Renal cortex interstitium (tissue), 11 donors: ENCODE results near the gene PPP6R1. TPM values are rescaled to one million over a fixed set of nuclear protein-coding genes. Genes with fewer than 3 reads are reported as not detected.

Source experiments
- DNase-seq, 11 donors: peaks; one replicate each; pipeline ENCODE4 v3.0.0-alpha.2; 2013; ENCODE audit warnings: low read depth in 9 of 11, low spot score in 4 of 11; ENCODE audit errors: extremely low read depth in 1 of 11
- polyA plus RNA-seq, 3 donors: library from polyadenylated mRNA; unstranded; fragments of 120-200 nt; gene quantifications; one replicate each; pipeline ENCODE4 v1.2.1, GENCODE V29; 2013; ENCODE audit not compliant: insufficient read length in 3 of 3

PPP6R1 gene
- polyA plus RNA-seq, 3 donors: 39.3 to 52.1 (median 48.9) TPM

- DNase-seq: no peak
These were observed 8.4 kb downstream of the PPP6R1 start for GRCh38 chr19:55250262-55251036.

GRCh38 chr19:55249841-55250240 lies 9.0 kb downstream of the PPP6R1 start:
- DNase-seq: no peak

GRCh38 chr19:55248704-55249103 lies 10.1 kb downstream of the PPP6R1 start:
- DNase-seq: no peak

GRCh38 chr19:55248166-55248675 lies 10.6 kb downstream of the PPP6R1 start:
- DNase-seq: no peak

- DNase-seq: no peak
These were observed 11.2 kb downstream of the PPP6R1 start for GRCh38 chr19:55247621-55248099.

- DNase-seq: no peak
These were observed 12.1 kb downstream of the PPP6R1 start for GRCh38 chr19:55246462-55247451.

GRCh38 chr19:55245236-55245904 lies 13.4 kb downstream of the PPP6R1 start:
- no peak for DNase-seq

GRCh38 chr19:55244004-55244680 lies 14.7 kb downstream of the PPP6R1 start:
- no peak for DNase-seq

- DNase-seq: no peak
These were observed 16.3 kb downstream of the PPP6R1 start for GRCh38 chr19:55242517-55242916.

GRCh38 chr19:55241935-55242464 lies 16.8 kb downstream of the PPP6R1 start:
- DNase-seq: no peak

- no peak for DNase-seq
These were observed 17.5 kb downstream of the PPP6R1 start for GRCh38 chr19:55241143-55241934.

GRCh38 chr19:55240713-55241020 lies 18.1 kb downstream of the PPP6R1 start:
- no peak for DNase-seq

- DNase-seq: no peak
These were observed 19.8 kb downstream of the PPP6R1 start for GRCh38 chr19:55239004-55239403.

GRCh38 chr19:55238030-55238429 lies 20.8 kb downstream of the PPP6R1 start:
- no peak for DNase-seq

GRCh38 chr19:55232986-55233385 lies 25.8 kb downstream of the PPP6R1 start:
- no peak for DNase-seq

GRCh38 chr19:55232286-55232602 lies 26.6 kb downstream of the PPP6R1 start:
- peak in 4 of 11 donors; percentile 14 to 44 (median 38) for DNase-seq

- no peak for DNase-seq
These were observed 27.2 kb downstream of the PPP6R1 start for GRCh38 chr19:55231391-55232285.
